C4-2B (cell line): ENCODE measurements around the gene CA14.
"Not testable (repeated sequence)": the region's sequence is repeated elsewhere in the genome, so short reads cannot be mapped to it uniquely, and the experiment has no call there.

Experiments
- H3K27ac ChIP-seq: fragments of 450-650 bp; 2 replicates; pipeline ENCODE4 v1.5.1; 2017
- CTCF ChIP-seq: fragments of 450-650 bp; conservative IDR thresholded peaks from 2 replicates; pipeline ENCODE4 v1.5.1; 2017; ENCODE audit warnings: mild to moderate bottlenecking
- ZFX ChIP-seq: fragments of 450-650 bp; IDR thresholded peaks from 2 replicates; pipeline ENCODE4 v1.6.1; 2017

CA14 gene

GRCh38 chr1:150257624-150258585 is at the start of gene CA14:
Gene CA14, plus strand, starts transcription at chr1:150257774. Its CDS starts 355 bp downstream, at chr1:150258129.
- no peak for TF ChIP-seq ZFX
- TF ChIP-seq CTCF = no peak
- no peak within 1 kb of the TSS for H3K27ac ChIP-seq

GRCh38 chr1:150208460-150208859 is 49.1 kb upstream of the CA14 start:
- not testable (repeated sequence) for H3K27ac ChIP-seq

GRCh38 chr1:150210091-150210490 is 47.5 kb upstream of the CA14 start:
- TF ChIP-seq ZFX = no peak
- no peak for TF ChIP-seq CTCF
- no peak overlapping the region for H3K27ac ChIP-seq

- no peak for TF ChIP-seq CTCF
- TF ChIP-seq ZFX = no peak
- no peak overlapping the region for H3K27ac ChIP-seq
Observed at GRCh38 chr1:150210706-150211105, 46.9 kb upstream of the CA14 start.

GRCh38 chr1:150212070-150212469 is 45.5 kb upstream of the CA14 start:
- TF ChIP-seq CTCF = no peak
- TF ChIP-seq ZFX = no peak
- no peak overlapping the region for H3K27ac ChIP-seq

- TF ChIP-seq ZFX (no peak), CTCF (no peak)
- H3K27ac ChIP-seq = no peak overlapping the region
Observed at GRCh38 chr1:150213170-150214098, 44.1 kb upstream of the CA14 start.

- H3K27ac ChIP-seq = not testable (repeated sequence)
Observed at GRCh38 chr1:150214099-150214756, 43.3 kb upstream of the CA14 start.

GRCh38 chr1:150215855-150216254 is 41.7 kb upstream of the CA14 start:
- not testable (repeated sequence) for H3K27ac ChIP-seq
